Retina (tissue), 1 donor: ENCODE data around the gene JAK1.
"Not testable (repeated sequence)": the region's sequence is repeated elsewhere in the genome, so short reads cannot be mapped to it uniquely, and the experiment has no call there.

Experiments
- DNase-seq: peaks from one replicate; pipeline ENCODE4 v3.0.0-alpha.2; 2016

JAK1 gene

GRCh38 chr1:64966158-64966971 is at the start of gene JAK1:
Gene JAK1 (minus strand): TSS chr1:64966549. CDS start chr1:64886264, 80,285 bp downstream.
- peak; percentile 84 for DNase-seq

- DNase-seq: no peak
Measured at GRCh38 chr1:65014321-65014720, 48.0 kb upstream of the JAK1 start.

DNA sequence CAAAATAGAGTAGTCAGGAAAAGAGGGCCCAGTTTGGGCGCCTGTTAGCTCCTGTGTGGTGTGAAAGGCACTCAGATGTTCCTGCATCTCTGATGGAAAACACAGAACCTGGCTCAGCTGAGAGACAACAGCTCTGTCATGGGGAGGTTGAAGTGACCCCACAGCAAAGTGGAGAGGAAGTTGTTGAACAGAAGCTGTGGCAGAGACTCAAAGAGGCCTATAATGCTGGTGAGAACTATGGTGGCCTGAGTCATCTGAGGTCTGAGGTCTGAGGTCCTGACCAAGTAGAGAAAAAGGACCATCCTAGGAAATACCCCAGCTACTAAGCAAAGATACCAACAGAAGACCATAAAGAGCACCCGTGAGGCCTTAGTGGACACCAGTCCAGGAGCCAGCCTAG is 45.6 kb upstream of the JAK1 start:
- no peak for DNase-seq

DNA sequence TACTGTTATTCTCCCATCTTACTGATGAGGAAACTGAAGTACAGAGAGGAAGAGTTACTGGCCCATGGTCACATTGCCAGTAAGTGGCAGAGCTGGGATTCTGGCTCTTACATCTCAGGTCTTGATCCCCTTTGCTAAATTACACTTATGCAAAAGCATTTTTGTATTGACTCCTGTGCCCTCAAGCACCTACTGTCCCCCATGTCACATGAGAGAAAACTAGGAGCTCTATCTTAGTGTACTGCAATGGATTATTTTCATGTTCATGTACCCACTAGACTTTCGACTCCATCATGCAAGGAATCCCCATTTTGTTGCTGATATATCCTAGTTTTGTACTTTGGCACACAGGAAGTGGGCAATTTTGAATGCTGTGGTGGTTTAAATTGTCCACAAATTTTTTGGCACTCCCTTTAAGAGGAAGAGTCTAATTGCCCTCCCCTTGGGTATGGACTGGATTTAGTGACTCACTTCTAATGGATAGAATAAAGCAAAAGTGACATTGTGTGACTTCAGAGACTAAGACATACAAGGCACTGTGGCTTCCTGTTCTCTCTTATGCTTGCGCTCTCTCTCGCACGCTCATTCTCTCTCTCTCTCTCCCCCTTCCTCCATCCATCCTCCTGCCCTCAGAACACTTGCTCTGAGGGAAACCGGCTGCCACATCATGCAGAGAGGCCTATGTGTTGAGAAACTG is 43.5 kb upstream of the JAK1 start:
- no peak for DNase-seq

- DNase-seq: no peak
Measured at GRCh38 chr1:65009176-65009575, 42.8 kb upstream of the JAK1 start.

DNA sequence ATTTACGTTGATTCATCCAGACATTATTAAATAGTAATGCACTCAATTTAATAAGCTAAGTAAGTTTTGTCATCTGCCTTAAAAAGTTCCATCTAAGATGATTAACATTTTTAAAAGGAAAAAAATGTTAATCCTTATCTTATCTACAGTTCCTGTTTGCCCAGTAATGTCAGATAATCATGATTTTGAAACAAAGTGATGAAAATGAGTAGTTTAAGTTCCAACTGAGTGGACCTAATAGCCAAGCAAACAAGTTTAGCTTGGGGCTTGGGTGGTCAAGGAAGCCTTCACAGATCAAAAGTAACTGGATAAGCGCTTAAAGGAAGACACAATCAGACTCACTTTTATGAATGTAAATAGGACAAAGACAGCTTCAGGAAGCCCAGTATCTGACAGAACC is 40.5 kb upstream of the JAK1 start:
- no peak for DNase-seq

DNA sequence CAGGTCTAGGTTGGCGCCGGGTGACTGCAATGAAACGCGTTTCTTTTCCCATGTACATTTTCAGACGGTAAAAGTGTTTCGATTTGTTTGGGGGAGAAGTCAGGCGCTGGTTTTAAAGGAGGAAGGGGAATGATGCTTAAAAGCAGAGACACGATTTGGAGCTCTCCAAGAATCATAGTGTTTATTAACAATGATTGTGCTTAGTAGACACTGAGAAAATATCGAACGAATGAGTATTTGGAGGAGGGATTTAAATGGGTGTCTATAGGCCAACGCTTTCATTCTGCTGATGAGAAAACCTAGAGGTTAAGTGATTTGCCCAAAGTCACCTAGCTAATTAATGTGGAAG is 36.9 kb upstream of the JAK1 start:
- no peak for DNase-seq

GRCh38 chr1:65002508-65003315 is 36.4 kb upstream of the JAK1 start:
- DNase-seq: peak; percentile 86

DNA sequence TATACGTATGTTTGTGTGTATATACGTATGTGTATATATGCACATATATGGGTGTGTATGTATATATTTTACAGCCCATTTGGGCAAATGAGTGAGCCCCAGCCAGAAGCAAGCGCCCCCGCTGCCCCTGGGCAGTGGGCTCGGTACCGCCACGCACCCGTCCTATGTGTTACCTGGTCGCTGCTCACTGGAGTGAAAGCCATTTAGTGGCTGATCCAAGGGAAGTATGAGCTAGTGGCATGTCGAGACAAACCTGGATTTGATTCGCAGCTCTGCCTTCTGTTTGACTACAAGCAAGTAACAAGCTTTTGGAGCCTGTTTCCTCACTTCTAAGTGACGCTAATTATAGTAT is 35.8 kb upstream of the JAK1 start:
- DNase-seq: no peak

DNA sequence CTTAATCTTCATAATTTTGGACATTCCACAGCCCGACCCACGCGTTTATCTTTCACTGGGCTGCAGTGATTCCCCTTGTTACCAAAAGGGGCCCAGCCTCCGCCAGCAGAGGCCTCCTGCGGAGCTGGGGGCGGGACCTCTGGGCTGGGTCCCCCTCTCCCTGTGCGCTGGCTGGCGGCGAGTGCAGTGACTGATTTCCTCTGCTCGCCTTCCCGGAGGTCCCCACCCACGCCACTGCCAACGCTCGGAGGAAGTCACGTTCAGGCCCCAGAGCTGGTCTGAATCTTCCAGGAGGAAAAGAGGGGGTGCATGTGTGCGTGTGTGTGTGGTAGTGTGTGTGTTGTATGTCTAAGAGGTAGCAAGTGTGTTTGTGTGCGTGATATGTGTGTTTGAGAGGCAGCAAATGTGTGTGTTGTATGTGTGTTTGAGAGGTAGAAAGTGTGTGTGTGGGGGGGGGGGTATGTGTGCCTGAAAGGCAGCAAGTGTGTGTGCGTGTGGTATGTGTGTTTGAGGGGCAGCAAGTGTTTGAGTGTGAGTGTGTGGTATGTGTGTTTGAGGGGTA is 35.0 kb upstream of the JAK1 start:
- peak; percentile 52 for DNase-seq

GRCh38 chr1:64998425-64998948 is 32.1 kb upstream of the JAK1 start:
- not testable (repeated sequence) for DNase-seq

- no peak for DNase-seq
Measured at GRCh38 chr1:64996541-64997257, 30.4 kb upstream of the JAK1 start.

GRCh38 chr1:64995316-64995715 is 29.0 kb upstream of the JAK1 start:
- DNase-seq: no peak

GRCh38 chr1:64986903-64987871 is 20.8 kb upstream of the JAK1 start:
- DNase-seq: no peak

DNA sequence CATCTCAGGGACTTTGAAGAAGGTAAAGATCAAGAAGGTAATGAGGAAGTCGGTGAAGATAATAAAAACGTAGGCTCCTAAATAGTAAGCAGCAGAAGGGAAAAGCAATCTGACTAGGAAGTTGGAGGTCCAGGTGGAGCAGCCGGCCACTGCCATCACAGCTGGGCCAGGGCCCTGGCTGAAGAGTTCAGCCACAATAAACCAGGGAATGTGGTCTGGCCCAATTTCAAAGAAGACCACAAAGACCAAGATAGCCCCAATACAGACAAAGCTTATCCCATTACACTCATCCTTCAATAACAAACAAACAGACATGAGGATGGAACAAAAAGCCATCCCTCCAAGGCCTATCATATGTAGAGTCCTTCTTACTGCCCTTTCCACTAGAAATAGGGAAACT is 18.4 kb upstream of the JAK1 start:
- DNase-seq: no peak

- DNase-seq: no peak
Measured at GRCh38 chr1:64984106-64984505, 17.8 kb upstream of the JAK1 start.

GRCh38 chr1:64983110-64983509 is 16.8 kb upstream of the JAK1 start:
- peak; percentile 17 for DNase-seq

DNA sequence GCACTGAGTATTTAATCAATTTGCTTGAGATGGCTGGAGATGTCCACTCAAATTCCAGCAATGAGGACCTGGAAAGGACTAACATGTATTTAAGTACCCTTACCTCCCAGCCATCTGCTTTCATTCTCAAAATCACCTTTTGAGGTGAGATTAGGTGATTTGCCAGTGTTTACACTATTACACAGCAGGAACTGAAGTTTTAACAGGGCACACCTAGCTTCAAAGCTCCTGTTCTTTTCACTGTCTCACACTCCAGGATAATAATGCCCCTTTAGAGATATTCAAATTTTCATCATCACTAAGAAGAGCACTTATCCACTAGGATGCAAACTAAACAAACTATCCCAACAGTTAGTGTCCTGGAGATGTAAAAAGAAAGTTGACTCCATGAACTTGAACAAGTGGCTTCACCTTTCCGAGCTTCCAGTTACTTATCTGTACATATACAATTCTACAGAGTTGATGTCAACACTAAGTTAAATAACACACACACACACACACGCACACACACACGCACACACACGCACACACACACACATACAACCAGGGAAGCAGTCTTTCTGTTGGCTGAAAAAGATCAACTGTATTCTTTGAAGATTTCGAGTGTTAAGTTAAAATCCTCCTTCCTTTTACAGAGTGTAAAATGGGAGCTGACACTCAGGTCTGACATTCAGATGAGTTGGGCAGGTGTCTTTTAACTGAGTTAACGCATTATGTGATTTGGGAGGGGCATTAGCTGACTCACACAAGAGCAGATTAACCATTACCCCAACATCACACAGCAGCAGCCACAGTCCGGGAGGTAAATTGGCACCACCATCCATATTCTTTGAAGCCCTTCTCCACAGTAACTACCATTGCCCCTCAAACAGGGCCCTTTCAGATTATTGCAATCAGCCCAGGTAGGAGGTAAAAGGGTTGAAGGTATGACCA is 15.5 kb upstream of the JAK1 start:
- no peak for DNase-seq

DNA sequence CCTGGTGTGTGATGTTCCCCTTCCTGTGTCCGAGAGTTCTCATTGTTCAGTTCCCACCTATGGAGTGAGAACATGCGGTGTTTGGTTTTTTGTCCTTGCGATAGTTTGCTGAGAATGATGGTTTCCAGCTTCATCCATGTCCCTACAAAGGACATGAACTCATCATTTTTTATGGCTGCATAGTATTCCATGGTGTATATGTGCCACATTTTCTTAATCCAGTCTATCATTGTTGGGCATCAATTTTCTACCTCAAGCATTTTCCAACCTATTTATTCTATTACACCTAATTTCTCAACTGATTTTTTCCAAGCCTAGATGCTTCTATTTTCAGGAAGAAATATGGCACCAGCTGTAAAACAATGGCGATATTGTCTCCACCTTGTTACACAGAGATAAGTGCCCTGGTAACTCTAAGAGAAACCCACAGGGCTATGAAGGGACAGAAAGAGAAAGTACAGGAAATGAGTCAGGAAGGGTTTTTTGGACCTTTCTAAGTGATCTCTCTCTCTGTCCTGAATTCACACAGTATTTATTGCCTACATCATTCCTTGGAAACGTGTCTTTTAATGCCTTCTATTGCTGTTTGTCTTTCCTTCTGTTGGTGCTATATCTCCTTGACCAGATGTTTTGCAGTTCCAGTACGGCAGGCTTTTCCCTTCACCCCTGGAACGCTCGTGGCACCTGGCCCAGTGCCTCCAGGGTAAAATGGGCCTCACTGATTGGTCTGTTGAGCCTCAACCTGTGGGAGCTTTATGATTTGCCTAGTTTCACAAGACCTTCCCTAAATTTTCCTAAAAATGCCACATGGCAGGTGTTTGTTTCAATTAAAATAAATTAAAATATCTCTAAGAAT is 14.6 kb upstream of the JAK1 start:
- no peak for DNase-seq
